HEK293T (cell line): ENCODE data around the gene STK4.

Source experiments
- BHLHE40 ChIP-seq: fragments of 450-650 bp; IDR thresholded peaks from 2 replicates; pipeline ENCODE4 v1.6.1; 2016; ENCODE audit warnings: mild to moderate bottlenecking, moderate library complexity, borderline replicate concordance
- FOXM1 ChIP-seq: fragments of 450-650 bp; IDR thresholded peaks from 2 replicates; pipeline ENCODE4 v1.6.1; 2017; ENCODE audit warnings: mild to moderate bottlenecking, borderline replicate concordance
- HDGF ChIP-seq: fragments of 450-650 bp; IDR thresholded peaks from 2 replicates; pipeline ENCODE4 v1.6.1; 2017; ENCODE audit warnings: antibody characterized with exemption, borderline replicate concordance
- PKNOX1 ChIP-seq: fragments of 450-650 bp; IDR thresholded peaks from 2 replicates; pipeline ENCODE4 v1.6.1; 2016
- SP1 ChIP-seq: fragments of 450-650 bp; IDR thresholded peaks from 2 replicates; pipeline ENCODE4 v1.6.1; 2017
- SUZ12 ChIP-seq: fragments of 450-650 bp; IDR thresholded peaks from 2 replicates; pipeline ENCODE4 v1.6.1; 2016; ENCODE audit warnings: mild to moderate bottlenecking
- ZNF384 ChIP-seq: fragments of 450-650 bp; IDR thresholded peaks from 2 replicates; pipeline ENCODE4 v1.6.1; 2016

GRCh38 chr20:44930517-44931168 lies 35.7 kb upstream of the STK4 start:
- TF ChIP-seq SP1 (no peak), PKNOX1 (no peak), FOXM1 (no peak), HDGF (no peak), BHLHE40 (no peak), ZNF384 (no peak), SUZ12 (no peak)
